Astrocyte of the cerebellum (primary cell): ENCODE data around the gene SLC25A36.
A peak's percentile ranks its signal among the peaks of the same experiment; 100 is the strongest.
"Not testable (repeated sequence)": the region's sequence is repeated elsewhere in the genome, so short reads cannot be mapped to it uniquely, and the experiment has no call there.

Experiments
- DNase-seq: peaks from one replicate; pipeline ENCODE4 v3.0.0-alpha.2; 2011; ENCODE audit warnings: low read depth
- H3K4me3 ChIP-seq: 2 replicates; pipeline ENCODE4 v1.5.1; 2011; ENCODE audit warnings: mild to moderate bottlenecking, low read depth, low read length, moderate library complexity
- CTCF ChIP-seq: IDR thresholded peaks from 2 replicates; pipeline ENCODE4 v1.5.1; 2012; ENCODE audit warnings: low read length, low read depth, moderate library complexity, mild to moderate bottlenecking; ENCODE audit errors: missing control alignments
- in situ Hi-C: cut with HindIII; loops from 2 replicates; pipeline ENCODE4 v1.10.0; 2017; ENCODE audit warnings: low sequenced_read_pairs

Gene SLC25A36

GRCh38 chr3:140980663-140981062, 39.0 kb downstream of the SLC25A36 start:
- TF ChIP-seq CTCF, result no peak
- no peak overlapping the region for H3K4me3 ChIP-seq
- DNase-seq, result no peak
- in situ Hi-C loops, result no loop called here

GRCh38 chr3:140987792-140988191, 46.2 kb downstream of the SLC25A36 start:
- H3K4me3 ChIP-seq, DNase-seq, in situ Hi-C loops: not testable (repeated sequence)

- H3K4me3 ChIP-seq, result no peak overlapping the region
- in situ Hi-C loops, result no loop called here
- TF ChIP-seq CTCF, result no peak
- no peak for DNase-seq
Measured at GRCh38 chr3:140994316-140994715, 52.7 kb downstream of the SLC25A36 start.

- H3K4me3 ChIP-seq, in situ Hi-C loops, DNase-seq: not testable (repeated sequence)
Measured at GRCh38 chr3:140994861-140995260, 53.2 kb downstream of the SLC25A36 start.

- in situ Hi-C loops, result no loop called here
Measured at GRCh38 chr3:140995881-140996280, 54.2 kb downstream of the SLC25A36 start.

GRCh38 chr3:141000027-141000663, 58.5 kb downstream of the SLC25A36 start:
- peak; percentile 82 for TF ChIP-seq CTCF
- in situ Hi-C loops, result no loop called here
- no peak overlapping the region for H3K4me3 ChIP-seq
- DNase-seq, result peak; percentile 20

More at GRCh38 chr3:140995881-140996280, 54.2 kb downstream of the SLC25A36 start:
- DNase-seq, result no peak
- TF ChIP-seq CTCF, result no peak
- H3K4me3 ChIP-seq, result no peak overlapping the region

GRCh38 chr3:141000686-141001085, 59.0 kb downstream of the SLC25A36 start:
- no peak for TF ChIP-seq CTCF
- DNase-seq, result no peak
- no peak overlapping the region for H3K4me3 ChIP-seq
- in situ Hi-C loops, result no loop called here

GRCh38 chr3:141006344-141006743, 64.7 kb downstream of the SLC25A36 start:
- in situ Hi-C loops, result no loop called here
- DNase-seq, result no peak
- TF ChIP-seq CTCF, result no peak
- H3K4me3 ChIP-seq, result no peak overlapping the region
